SK-N-SH treated with all-trans-retinoic acid at 6 μM for 48 hours (cell line): ENCODE results near the gene OCA2.

Experiments
- ARNTL ChIP-seq: fragments of 450-650 bp; formaldehyde crosslinking; IDR thresholded peaks from 2 replicates; pipeline ENCODE4 v1.5.0; 2020; ENCODE audit warnings: low read depth, mild to moderate bottlenecking, moderate library complexity, borderline replicate concordance
- BACH2 ChIP-seq: fragments of 250-450 bp; sonication (Bioruptor Pico); IDR thresholded peaks from 2 replicates; pipeline ENCODE4 v1.9.0; 2021; ENCODE audit warnings: mild to moderate bottlenecking, borderline replicate concordance
- PPARA ChIP-seq: fragments of 250-450 bp; sonication (Bioruptor Pico); IDR thresholded peaks from 2 replicates; pipeline ENCODE4 v1.5.0; 2020; ENCODE audit warnings: mild to moderate bottlenecking, borderline replicate concordance
- RARB ChIP-seq: fragments of 250-450 bp; sonication (Bioruptor Pico); IDR thresholded peaks from 2 replicates; pipeline ENCODE4 v1.8.0; 2021; ENCODE audit warnings: mild to moderate bottlenecking, moderate library complexity
- ZC3H10 ChIP-seq: fragments of 250-450 bp; sonication (Bioruptor Pico); IDR thresholded peaks from 2 replicates; pipeline ENCODE4 v1.5.1; 2021; ENCODE audit warnings: mild to moderate bottlenecking, moderate library complexity
- TF ChIP-seq, protein P1 (sequence below): fragments of 250-450 bp; sonication (Bioruptor Pico); IDR thresholded peaks from 2 replicates; pipeline ENCODE4 v1.8.0; 2021; ENCODE audit warnings: low read depth, mild to moderate bottlenecking, moderate library complexity, borderline replicate concordance
- TF ChIP-seq, protein P2 (sequence below): fragments of 250-450 bp; sonication (Bioruptor Pico); IDR thresholded peaks from 2 replicates; pipeline ENCODE4 v1.8.0; 2020; ENCODE audit warnings: mild to moderate bottlenecking, moderate library complexity, borderline replicate concordance
- TF ChIP-seq, protein P3 (sequence below): fragments of 250-450 bp; sonication (Bioruptor Pico); IDR thresholded peaks from 2 replicates; pipeline ENCODE4 v1.5.1; 2020; ENCODE audit warnings: low read depth, mild to moderate bottlenecking, moderate library complexity

- TF ChIP-seq BACH2 (CRISPR knock-in tag), result no peak
- TF ChIP-seq, protein P1, sequence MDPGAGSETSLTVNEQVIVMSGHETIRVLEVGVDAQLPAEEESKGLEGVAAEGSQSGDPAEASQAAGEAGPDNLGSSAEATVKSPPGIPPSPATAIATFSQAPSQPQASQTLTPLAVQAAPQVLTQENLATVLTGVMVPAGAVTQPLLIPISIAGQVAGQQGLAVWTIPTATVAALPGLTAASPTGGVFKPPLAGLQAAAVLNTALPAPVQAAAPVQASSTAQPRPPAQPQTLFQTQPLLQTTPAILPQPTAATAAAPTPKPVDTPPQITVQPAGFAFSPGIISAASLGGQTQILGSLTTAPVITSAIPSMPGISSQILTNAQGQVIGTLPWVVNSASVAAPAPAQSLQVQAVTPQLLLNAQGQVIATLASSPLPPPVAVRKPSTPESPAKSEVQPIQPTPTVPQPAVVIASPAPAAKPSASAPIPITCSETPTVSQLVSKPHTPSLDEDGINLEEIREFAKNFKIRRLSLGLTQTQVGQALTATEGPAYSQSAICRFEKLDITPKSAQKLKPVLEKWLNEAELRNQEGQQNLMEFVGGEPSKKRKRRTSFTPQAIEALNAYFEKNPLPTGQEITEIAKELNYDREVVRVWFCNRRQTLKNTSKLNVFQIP (CRISPR knock-in tag), result no peak
- TF ChIP-seq RARB (CRISPR knock-in tag), result no peak
- TF ChIP-seq PPARA (CRISPR knock-in tag), result no peak
- TF ChIP-seq ARNTL, result no peak
- TF ChIP-seq, protein P2, sequence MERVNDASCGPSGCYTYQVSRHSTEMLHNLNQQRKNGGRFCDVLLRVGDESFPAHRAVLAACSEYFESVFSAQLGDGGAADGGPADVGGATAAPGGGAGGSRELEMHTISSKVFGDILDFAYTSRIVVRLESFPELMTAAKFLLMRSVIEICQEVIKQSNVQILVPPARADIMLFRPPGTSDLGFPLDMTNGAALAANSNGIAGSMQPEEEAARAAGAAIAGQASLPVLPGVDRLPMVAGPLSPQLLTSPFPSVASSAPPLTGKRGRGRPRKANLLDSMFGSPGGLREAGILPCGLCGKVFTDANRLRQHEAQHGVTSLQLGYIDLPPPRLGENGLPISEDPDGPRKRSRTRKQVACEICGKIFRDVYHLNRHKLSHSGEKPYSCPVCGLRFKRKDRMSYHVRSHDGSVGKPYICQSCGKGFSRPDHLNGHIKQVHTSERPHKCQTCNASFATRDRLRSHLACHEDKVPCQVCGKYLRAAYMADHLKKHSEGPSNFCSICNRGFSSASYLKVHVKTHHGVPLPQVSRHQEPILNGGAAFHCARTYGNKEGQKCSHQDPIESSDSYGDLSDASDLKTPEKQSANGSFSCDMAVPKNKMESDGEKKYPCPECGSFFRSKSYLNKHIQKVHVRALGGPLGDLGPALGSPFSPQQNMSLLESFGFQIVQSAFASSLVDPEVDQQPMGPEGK (CRISPR knock-in tag), result no peak
- no peak for TF ChIP-seq ZC3H10 (CRISPR knock-in tag)
- TF ChIP-seq, protein P3, sequence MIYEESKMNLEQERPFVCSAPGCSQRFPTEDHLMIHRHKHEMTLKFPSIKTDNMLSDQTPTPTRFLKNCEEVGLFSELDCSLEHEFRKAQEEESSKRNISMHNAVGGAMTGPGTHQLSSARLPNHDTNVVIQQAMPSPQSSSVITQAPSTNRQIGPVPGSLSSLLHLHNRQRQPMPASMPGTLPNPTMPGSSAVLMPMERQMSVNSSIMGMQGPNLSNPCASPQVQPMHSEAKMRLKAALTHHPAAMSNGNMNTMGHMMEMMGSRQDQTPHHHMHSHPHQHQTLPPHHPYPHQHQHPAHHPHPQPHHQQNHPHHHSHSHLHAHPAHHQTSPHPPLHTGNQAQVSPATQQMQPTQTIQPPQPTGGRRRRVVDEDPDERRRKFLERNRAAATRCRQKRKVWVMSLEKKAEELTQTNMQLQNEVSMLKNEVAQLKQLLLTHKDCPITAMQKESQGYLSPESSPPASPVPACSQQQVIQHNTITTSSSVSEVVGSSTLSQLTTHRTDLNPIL (CRISPR knock-in tag), result no peak
Measured at GRCh38 chr15:28058082-28058481, 41.0 kb downstream of the OCA2 start.
